Ramos (cell line): ENCODE data around the gene NAA35.
"Not testable (repeated sequence)": the region's sequence is repeated elsewhere in the genome, so short reads cannot be mapped to it uniquely, and the experiment has no call there.

ENCODE experiments used
- in situ Hi-C: fragments of 300-500 bp; cut with MboI; formaldehyde crosslinking; loops from one replicate; pipeline ENCODE4 v1.14.3; 2022; ENCODE audit warnings: low sequenced_read_pairs; ENCODE audit not compliant: unreplicated experiment

NAA35 gene

DNA sequence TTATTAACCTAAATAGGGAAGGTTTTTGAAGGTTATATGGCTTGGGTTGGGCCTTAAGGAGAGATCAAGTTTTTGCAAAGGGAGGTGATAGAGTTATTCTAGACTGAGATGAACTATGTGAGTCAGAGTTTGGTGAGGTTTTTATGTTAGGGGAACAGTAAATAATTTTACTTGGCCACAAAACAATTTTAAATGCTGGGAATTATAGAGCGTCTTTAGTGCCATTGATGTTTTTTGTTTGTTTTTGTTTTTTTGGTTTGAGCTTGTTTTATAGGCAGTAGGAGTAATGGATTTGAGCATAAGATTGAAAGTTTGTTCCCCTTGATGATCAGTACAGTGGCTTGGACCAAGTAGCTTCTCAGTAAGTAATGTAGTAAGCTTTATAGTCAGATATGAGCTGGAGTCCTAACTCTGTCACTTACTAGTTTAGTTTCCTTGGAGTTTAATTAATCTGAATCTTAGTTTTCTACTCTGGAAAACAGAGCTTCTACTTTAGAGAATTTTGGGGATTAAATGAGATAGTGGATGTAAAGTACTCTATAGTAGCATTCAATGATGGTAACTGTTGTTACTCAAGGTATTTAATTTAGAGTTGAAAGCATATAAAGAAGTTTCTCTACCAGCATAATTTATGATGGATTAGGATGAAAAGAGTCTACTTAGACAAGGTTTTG is 2.9 kb downstream of the NAA35 start:
- in situ Hi-C loops, result no loop called here

DNA sequence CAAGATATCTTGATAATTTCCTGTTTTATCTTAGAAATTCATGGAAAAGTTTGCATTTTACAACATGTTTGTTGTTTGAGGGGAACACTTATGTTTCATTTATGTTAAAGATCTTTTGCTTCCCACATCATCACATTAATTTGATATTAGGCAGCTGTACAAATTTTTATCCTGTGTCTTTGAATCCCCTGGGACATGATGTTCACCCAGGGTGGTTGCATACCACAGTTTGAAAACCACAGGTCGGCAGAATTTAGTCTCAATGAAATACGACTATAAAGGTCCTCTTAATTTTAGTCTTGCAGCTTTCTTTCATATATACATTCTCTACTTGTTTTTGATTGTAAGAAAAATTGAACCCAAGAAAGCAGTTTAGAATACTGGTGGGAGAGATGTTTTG is 3.7 kb downstream of the NAA35 start:
- in situ Hi-C loops, result no loop called here

DNA sequence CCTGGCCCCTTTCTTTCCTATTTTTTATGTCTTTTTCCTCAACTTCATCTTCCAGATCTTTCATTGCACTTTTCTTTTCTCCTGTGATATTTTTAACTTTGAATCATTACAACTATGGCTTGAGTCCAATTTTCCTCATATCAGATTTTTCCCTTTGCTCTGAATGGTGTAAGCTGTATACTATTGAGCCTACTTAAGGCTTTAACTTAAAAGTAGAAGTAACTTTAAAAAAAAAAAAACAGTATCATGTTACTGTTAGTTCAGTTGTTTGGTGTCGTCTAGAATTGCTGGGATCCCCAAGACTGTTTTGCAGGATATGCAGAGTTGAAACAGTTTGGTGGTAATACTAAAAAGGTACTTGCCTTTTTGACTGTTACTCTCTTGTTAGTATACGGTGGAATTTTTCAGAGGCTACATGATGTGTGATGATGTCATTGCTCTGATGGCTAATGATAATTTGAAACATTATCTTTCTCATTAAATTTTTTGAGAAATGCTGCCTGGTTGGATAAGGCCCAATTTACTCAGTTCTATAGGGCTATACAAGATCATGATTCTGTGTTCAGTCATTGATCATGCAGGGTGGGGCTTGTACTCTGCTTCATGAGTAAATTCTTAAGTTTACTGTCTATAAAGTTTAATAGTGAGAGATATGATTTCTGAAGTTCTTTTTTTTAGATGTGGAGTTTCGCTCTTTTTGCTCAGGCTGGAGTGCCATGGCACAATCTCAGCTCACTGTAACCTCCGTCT is 8.8 kb downstream of the NAA35 start:
- in situ Hi-C loops, result no loop called here

DNA sequence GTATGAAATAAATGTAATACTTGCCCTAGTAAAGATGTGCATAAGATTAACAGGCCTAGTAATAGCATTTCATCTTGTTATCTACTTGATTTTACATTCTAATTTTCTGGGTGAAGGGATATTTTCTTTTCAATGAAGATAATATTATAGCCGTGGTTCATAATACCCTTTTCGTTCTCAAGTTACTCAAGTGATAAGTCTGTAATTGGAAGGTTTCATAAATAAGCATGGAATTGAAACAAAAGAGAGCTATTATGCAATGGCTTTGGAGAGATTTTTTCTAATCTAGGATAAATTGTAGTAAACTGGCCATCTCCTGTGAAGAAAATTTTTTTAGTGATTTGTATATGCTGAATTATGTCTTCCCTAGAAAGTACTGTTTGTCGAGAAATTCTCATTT is 19.0 kb downstream of the NAA35 start:
- in situ Hi-C loops, result no loop called here

DNA sequence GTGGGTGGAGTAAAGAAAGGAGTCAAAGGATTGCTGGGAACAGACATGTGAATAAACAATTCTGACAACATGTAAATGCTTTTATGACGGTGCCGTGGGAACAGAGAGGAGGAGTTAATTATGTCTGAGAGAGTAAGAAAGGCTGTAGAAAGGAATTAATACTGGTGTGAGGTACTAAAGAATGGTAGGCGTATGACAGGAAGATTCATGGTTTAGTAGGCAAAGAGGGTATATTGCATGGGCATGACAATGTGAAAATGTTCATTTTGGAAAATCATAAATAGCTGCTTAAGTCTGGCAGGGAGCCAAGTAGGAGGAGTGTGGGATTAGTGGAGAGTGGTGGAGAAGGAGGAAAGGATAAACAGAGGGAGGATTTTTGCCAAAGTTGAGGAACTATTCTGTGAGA is 19.7 kb downstream of the NAA35 start:
- in situ Hi-C loops, result no loop called here

DNA sequence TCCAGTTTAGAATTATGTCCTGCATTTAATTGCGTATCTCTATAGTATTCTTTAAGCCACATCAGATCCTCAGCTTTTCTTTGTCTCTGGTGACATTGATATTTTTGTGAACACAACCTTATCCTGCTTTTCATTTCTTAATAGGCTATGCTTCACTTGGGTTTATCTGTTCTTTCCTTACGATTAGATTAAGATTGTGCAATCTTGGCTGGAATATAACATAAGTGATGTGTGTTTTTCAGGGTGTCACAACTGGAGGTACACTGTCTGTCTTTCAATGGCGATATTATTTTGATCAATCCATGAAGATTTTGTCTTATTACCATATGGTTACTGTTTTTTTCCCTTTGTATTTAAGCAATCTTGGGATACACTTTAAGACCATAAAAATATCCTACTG is 23.6 kb downstream of the NAA35 start:
- in situ Hi-C loops, result no loop called here

DNA sequence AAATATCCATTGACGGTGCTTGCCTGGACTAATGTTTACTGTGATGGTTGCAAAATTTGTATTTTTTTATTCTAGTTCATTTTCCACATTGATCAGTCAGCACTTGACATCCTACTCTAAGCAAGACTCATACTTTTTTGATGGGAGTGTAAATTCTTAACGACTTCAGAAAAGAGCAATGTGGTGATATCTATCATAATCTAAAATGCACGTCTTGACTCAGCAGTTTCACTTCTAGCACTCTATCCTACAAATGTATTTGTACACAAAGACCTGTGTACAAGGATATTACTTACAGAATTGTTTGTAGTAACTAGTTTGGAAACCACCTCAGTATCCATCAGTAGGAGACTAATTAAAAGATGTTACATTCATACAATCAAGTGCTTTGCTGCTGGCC is 24.0 kb downstream of the NAA35 start:
- in situ Hi-C loops, result no loop called here

DNA sequence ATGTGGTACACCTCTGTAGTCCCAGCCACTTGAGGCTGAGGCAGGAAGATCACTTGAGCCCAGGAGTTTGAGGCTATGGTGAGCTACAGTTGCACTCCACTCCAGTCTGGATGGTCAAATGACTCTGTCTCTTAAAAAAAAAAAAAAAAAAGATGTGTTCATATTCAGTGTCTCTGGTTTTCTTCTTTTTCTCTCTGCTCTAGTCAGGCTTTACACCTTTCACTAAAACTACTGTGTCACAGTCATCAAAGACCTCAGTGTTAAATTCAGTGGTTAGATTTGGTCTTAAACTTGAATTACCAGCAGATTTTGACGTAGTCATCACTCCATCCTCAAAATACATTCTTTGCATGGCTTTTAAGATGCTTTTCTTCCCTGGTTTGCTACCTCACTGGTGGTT is 28.8 kb downstream of the NAA35 start:
- in situ Hi-C loops, result no loop called here

DNA sequence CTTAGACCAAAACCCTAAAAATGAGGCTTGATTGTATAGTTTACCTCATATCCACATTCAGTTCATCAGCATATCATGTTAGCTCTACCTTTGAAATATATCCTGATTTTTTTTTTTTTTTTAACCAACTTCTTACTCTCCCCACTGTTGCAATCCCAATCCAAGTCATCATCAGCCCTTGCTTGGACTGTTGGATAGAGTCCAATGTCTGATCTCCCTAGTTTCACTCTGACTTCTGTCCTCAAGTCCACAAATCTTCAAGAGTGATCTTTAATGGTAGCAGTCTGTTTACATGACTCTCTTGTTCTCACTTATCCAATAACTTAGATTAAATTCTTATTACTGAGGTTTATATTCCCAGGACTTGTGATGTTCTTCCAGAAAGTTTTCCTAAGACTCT is 30.8 kb downstream of the NAA35 start:
- in situ Hi-C loops, result no loop called here

DNA sequence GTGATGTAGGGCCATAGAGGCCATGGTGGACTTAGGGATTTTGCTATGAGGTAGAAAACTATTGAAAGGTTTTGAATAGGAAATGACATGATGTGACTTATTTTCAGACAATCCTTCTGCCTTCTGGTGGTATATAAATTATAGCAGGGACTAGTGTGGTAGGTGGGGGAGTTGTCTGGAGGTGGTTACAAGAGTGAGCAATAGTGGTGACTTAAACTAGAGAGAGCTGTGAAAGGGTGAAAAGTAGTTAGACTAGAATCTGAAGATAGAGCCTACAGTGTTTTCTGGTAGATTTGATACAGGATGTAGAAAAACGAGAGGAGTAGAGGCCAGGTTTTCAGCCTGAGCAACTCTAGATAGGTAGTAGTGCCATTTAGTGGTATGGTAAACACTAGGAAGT is 32.3 kb downstream of the NAA35 start:
- in situ Hi-C loops, result no loop called here

DNA sequence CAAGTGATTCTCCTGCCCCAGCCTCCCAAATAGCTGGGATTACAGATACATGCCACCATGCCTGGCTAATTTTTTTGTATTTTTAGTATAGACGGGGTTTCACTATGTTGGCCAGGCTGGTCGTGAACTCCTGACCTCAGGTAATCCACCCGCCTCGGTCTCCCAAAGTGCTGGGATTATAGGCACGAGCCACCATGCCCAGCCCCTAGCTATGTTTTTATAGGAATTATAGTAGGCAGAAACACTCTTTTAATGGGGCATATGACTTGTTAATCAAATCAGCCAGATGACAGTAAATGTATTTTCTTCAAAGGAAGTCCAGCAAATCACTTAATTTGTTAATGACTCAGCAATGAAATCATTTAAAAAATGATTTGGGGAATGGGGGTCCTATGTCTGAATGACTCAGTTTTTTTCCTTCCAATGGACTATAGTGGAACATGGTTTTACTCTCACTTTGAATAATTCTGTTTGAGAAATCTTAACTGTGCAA is 33.2 kb downstream of the NAA35 start:
- in situ Hi-C loops, result not testable (repeated sequence)

DNA sequence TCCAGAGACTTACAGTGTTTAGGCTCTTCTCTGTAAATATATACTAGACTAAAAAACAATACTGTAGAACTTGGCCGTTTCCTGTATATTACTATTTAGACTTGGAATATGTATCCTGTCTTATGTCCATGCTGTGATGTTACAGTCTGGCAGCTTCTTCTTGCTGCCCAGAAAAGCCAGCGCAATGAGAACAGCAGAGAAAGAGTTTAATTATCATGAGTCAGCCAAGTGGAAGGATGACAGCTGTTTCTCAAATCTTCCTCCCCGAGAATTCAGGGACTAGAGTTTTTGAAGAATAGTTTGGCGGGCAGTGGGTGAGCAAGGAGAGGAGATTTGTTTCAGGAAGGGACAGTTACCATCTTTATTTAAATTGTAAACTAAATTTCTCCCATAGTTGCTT is 37.5 kb downstream of the NAA35 start:
- in situ Hi-C loops, result no loop called here

DNA sequence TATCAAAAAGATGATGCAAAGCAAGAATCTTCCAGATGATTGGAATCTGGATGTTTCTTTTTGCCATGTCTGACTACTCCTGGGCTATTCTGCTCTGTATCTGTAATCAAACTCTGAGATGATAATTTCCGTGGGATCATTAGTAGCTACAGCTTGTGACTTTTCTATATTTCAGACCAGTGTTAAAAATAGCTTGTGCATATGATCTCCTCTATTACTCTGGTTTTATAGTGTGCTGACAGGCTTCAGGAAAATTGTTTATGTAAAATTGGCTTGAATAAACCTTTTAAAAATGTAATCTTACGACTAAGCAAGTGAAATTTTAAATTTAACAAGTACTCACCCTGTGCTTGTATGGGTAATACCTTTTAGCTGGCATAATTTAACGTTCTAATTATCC is 40.4 kb downstream of the NAA35 start:
- in situ Hi-C loops, result no loop called here

DNA sequence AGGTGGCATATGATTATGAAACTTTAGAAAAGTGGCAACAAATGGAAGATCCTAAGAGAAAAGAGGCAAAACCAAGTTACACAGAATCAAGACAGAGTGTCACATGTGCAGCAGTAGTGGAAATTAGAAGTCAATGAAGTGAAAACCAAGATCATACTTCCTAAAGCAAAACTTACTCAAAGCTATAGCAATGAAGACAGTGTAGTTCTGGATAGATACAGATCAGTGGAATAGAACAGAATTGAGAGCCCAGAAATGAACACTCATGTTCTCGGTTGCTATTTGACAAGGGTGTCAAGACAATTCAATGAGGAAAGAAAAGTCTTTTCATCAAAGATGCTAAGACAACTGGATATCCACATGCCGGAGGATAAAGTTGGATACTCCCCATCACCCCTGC is 43.5 kb downstream of the NAA35 start:
- in situ Hi-C loops, result no loop called here

DNA sequence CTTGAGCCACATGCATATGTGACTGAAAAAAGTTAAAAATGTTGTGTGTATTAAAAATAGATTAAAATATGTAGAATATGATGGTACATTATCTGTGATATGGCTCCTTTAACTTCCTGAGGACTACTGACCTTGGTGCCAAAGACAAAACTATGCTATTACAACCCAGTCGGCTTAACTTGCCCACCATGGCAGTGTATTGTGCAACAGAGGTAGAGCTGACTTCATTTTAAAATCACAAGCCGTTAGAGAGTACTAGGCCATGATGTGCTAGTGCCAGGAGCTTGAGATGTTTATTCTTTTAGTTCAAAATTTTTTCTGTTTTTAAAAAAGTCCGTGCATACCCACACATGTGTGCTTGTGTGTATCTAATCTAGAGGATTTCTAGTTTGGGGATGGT is 46.3 kb downstream of the NAA35 start:
- in situ Hi-C loops, result no loop called here

DNA sequence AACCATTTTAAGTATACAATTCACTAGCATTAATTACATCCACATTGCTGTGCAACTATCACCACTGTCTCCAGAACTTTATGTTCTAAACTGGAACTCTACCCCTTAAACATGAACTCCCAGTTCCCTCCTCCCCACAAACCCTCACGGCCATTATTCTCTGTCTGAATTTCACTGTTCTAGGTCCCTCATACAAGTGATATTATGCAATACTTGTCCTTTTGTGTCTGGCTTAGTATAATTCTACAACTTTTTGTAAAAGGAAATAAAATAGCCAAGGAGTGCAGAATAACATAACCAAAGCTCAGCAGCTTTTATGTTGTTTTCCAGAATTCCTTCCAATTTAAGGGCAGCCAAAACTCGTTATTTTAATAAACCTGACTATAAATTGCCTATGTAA is 53.2 kb downstream of the NAA35 start:
- in situ Hi-C loops, result no loop called here

DNA sequence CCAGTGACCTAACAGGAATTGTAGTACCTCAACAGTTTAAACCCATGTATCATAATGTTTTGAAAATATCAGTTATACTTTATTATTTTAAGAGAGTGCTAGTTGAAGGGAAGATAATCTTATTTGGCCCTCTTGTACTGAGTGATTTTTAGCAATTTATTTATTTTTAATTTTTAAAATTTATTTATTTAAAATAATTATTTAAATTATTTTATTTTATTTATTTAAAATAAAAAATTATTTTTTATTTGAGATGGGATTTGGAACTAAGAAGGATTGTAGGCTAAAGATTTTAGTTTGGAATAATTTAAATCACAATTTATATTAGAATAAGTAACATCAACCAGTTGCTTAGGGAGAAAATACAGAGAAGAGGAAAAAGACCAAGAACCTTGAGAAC is 54.2 kb downstream of the NAA35 start:
- in situ Hi-C loops, result no loop called here

DNA sequence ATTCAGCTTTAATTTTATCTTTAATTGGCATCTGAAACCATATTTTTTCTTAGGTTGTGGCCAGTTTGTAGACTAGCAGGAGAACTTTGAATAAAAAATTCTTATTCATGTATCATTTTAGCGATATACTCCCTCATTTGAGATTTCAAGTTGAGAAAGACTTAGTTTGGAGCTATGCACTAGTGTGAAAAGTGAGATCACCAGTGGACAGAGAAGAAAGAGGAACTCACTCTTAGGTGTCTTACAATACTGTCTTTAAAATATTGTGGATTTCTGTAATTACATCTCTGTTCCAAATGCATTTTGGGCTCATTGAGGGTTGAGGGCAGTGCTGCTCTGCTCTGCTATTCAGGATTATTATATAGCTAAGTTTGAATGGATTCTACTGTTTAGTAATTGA is 54.7 kb downstream of the NAA35 start:
- in situ Hi-C loops, result no loop called here

DNA sequence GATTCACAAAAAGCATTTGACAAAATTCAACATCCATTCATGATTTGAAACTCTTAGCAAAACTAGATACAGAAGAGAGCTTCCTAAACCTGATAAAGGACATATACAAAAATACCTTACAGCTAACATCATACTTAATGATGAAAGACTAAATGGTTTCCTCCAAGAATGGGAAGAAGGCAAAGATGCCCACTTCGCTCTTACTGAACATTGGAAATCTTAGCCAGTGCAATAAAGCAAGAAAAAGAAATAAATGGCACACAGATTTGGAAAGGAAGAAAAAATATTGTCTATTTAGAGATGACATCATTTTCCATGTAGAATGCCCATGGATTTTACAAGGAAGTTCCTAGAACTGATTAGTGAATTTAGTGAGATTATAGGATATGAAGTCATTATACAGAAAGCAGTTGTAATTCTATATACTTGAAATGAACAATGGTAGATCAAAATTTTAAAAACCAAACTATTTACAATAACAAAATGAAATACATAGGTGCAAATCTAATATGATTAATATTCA is 64.4 kb downstream of the NAA35 start:
- in situ Hi-C loops, result no loop called here

DNA sequence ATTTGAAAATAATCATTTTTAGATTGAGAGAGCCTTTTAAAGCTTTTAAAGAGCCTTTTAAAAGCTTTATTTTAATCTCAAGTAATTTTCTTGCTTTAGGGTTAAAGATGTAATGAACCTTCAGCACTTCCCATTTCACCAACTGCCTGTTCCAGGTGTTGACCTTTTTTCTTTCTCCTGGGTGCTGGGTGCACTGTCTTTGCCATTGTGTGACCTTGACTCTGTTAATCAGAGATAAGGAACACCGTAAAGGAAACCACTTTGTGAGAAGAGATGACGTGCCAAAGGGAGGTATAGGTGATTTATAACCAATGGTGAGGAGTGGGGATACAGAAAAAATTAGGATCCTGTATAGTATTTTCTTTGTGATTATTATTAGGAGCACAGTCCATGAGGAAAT is 68.2 kb downstream of the NAA35 start:
- in situ Hi-C loops, result no loop called here

DNA sequence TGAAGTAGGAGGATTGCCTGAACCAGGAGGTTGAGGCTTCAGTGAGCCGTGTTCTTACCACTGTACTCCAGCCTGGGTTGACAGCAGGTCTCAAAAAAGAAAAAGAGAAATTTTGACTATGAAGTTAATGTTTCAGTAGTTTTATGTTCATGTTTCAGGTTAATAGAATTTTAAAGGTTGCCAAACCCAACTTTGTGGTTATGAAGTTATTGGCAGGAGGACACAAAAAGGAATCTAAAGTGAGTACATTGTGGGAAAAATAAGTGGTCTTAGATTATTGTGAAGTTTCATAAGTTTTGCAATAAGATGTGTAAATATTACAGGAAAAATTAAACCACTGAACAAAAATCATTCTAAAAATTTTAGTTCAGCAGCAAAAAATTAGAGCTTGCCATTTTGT is 79.8 kb downstream of the NAA35 start:
- in situ Hi-C loops, result no loop called here

DNA sequence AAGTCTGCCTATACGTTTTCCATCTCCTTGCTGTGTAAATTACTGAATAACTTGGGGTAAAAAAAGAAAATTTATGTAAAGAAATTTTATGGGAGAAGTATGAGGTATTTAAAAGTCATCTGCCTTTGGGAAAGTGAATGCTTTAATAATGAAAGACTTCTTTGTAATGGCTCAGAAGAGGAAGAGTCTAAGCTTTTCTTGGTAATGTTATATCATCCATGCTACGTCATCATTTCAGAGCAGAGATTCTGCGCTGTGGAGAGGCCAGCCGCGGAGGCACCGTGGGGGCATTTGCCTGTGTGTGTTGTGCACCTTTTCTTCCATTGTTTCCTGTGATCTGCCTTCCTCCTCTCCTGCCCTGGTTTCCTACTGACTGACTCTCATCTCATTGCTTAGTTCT is 80.2 kb downstream of the NAA35 start:
- in situ Hi-C loops, result no loop called here
